AG04450 (cell line): ENCODE data around the gene M6PR. TPM values are rescaled to one million over a fixed set of nuclear protein-coding genes. Genes with fewer than 3 reads are reported as not detected.

Experiments used
- CTCF ChIA-PET: fragments of 300-600, 350-600 bp; formaldehyde crosslinking; extraction: SDS; loops from one replicate; lab custom pipeline; 2022; ENCODE audit warnings: antibody characterized with exemption, inconsistent platforms; lab: Charles Lee
- POLR2A ChIA-PET: fragments of 350-600 bp; formaldehyde crosslinking; extraction: SDS; loops from one replicate; lab custom pipeline; 2021; ENCODE audit warnings: antibody characterized with exemption, inconsistent platforms; lab: Yijun Ruan, JAX
- DNase-seq: peaks from one replicate; pipeline ENCODE4 v3.0.0-alpha.2; 2011; ENCODE audit warnings: low read depth, low spot score
- H3K27ac ChIP-seq: one replicate; pipeline ENCODE4 v1.5.1; 2012; ENCODE audit warnings: low read depth, low read length, control low read depth
- H3K27me3 ChIP-seq: one replicate; pipeline ENCODE4 v1.6.0; 2012; ENCODE audit warnings: low read length; ENCODE audit not compliant: control insufficient read depth, insufficient read depth
- H3K4me3 ChIP-seq: 2 replicates; pipeline ENCODE4 v1.5.1; 2011; ENCODE audit warnings: mild to moderate bottlenecking, low read depth, low read length, control low read depth
- H3K9me3 ChIP-seq: 2 replicates; pipeline ENCODE4 v1.5.1; 2012; ENCODE audit warnings: low read length; ENCODE audit not compliant: control insufficient read depth, insufficient read depth
- CTCF ChIP-seq: IDR thresholded peaks from 2 replicates; pipeline ENCODE4 v1.5.1; 2011; ENCODE audit warnings: low read depth, low read length, control low read depth, inconsistent platforms
- polyA plus RNA-seq: library from polyadenylated mRNA; depleted of rRNA; stranded (reverse); fragments of >200 nt; gene quantifications from 2 replicates; pipeline ENCODE4 v1.2.3, GENCODE V29; 2011

The M6PR gene
- polyA plus RNA-seq, 1 experiment, result 106 TPM

- Histone ChIP-seq H3K4me3 (peak overlapping the region; percentile 72), H3K27ac (peak overlapping the region; percentile 83), H3K27me3 (no peaks in the 10 kb centered on the region), H3K9me3 (no peaks in the 10 kb centered on the region)
- DNase-seq, result no peak
- POLR2A ChIA-PET, result interaction anchor here (0.8 kb wide), 1 partner anchor 36 kb away, joined by 4 read pairs; the partner anchor contains the start of gene M6PR
- no peak for TF ChIP-seq CTCF
- CTCF ChIA-PET, result interaction anchor here (0.6 to 2.3 kb wide), 9 partner anchors 19 to 339 kb away, joined by 3 to 19 read pairs (median 3); partner anchors contain the start of genes M6PR and RIMKLB
Measured at GRCh38 chr12:8913702-8914032, 35.8 kb downstream of the M6PR start.

DNA sequence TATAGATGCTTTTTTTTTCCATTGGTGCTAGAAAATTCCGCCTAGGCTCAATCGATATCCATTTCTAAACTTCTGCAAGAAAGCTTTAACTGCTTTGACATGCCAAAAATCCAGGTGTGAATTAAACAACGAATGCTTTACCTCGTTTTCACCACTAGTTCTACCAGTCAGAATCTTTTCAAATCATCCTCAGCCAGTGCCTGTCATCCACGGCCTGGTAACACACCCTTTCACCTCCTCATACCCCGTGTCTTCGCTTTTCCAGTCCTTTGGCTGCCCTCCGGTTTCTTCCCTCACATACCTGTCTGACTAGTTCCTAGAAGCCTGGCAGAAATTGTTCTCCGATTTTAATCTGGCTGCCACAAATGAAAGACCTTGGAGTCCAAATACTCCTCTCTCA is 36.5 kb downstream of the M6PR start:
- DNase-seq, result no peak
- H3K4me3 ChIP-seq, result no peak overlapping the region

GRCh38 chr12:8911606-8912268 is 37.7 kb downstream of the M6PR start:
- ChIA-PET CTCF (interaction anchor here (0.7 to 2.3 kb wide), 2 partner anchors 21 to 367 kb away, joined by 3 to 19 read pairs; no protein-coding TSS in a partner anchor), POLR2A (no interaction called here)
- no peak for DNase-seq
- no peak for TF ChIP-seq CTCF
- Histone ChIP-seq H3K27me3 (no peaks in the 10 kb centered on the region), H3K9me3 (no peaks in the 10 kb centered on the region), H3K4me3 (no peak overlapping the region), H3K27ac (no peak overlapping the region)

More for the DNA sequence above, 36.5 kb downstream of the M6PR start:
- no peaks in the 10 kb centered on the region for H3K27me3 ChIP-seq
- ChIA-PET CTCF (interaction anchor here (0.8 to 2.3 kb wide), 4 partner anchors 22 to 126 kb away, joined by 3 to 19 read pairs (median 5); partner anchors contain the start of gene M6PR), POLR2A (no interaction called here)
- no peak overlapping the region for H3K27ac ChIP-seq
- 0 out of 2 replicates have a peak, but pooled peaks have one; percentile 10 for TF ChIP-seq CTCF
- H3K9me3 ChIP-seq, result no peaks in the 10 kb centered on the region

GRCh38 chr12:8909752-8910151 is 39.7 kb downstream of the M6PR start:
- Histone ChIP-seq H3K27me3 (no peaks in the 10 kb centered on the region), H3K27ac (no peak overlapping the region), H3K9me3 (no peaks in the 10 kb centered on the region), H3K4me3 (no peak overlapping the region)
- no peak for DNase-seq
- POLR2A ChIA-PET, result no interaction called here
- CTCF ChIA-PET, result interaction anchor here (1.9 kb wide), 1 partner anchor 19 kb away, joined by 7 read pairs; no protein-coding TSS in a partner anchor
- TF ChIP-seq CTCF, result no peak

DNA sequence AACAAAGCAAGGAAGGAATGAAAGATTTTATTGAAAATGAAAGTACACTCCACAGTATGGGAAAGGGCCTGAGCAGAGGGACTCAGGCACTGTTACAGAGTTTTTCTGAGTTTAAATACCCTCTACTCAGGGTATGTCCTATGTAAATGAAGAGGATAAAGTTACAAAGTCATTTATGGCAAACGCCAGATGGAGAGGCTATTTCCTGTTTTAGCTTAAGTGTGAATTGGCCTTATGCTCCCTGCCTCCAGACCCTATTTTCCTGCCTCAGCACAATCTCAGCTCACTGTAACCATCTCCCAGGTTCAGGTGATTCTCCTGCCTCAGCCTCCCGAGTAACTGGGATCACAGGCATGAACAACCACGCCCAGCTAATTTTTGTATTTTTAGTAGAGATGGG is 41.9 kb downstream of the M6PR start:
- Histone ChIP-seq H3K9me3 (no peaks in the 10 kb centered on the region), H3K27me3 (peaks cover 3% of the 10 kb centered on the region), H3K4me3 (no peak overlapping the region), H3K27ac (no peak overlapping the region)
- CTCF ChIA-PET, result interaction anchor here (0.9 to 1.5 kb wide), 2 partner anchors 16 to 17 kb away, joined by 3 to 5 read pairs; no protein-coding TSS in a partner anchor
- DNase-seq, result no peak
- no peak for TF ChIP-seq CTCF
- POLR2A ChIA-PET, result no interaction called here
